CD4-positive, alpha-beta memory T cell (primary cell): ENCODE measurements around the gene CHST11. TPM values are rescaled to one million over a fixed set of nuclear protein-coding genes. Genes with fewer than 3 reads are reported as not detected.

Experiments used
- CTCF ChIA-PET: fragments of 350-600 bp; sonication (Branson Sonifier 250); formaldehyde crosslinking; loops from one replicate; lab custom pipeline; 2021; ENCODE audit warnings: inconsistent platforms; ENCODE audit not compliant: partially characterized antibody; lab: Charles Lee
- POLR2A ChIA-PET: fragments of 350-600 bp; sonication (Branson Sonifier 250); formaldehyde crosslinking; loops from one replicate; lab custom pipeline; 2021; ENCODE audit not compliant: partially characterized antibody; lab: Charles Lee
- DNase-seq, 5 donors: peaks; one replicate each; pipeline versions ENCODE4 v3.0.0 to v3.0.0-alpha.2; 2020 to 2022; ENCODE audit warnings: mixed read lengths in 1 of 5
- H3K27ac ChIP-seq: one replicate; pipeline ENCODE4 v1.7.0; 2013; ENCODE audit warnings: low read depth, low read length
- H3K27me3 ChIP-seq: 2 replicates; pipeline ENCODE4 v1.7.0; 2013; ENCODE audit warnings: mild to moderate bottlenecking, low read length, moderate library complexity; ENCODE audit not compliant: insufficient read depth
- H3K36me3 ChIP-seq: 2 replicates; pipeline ENCODE4 v1.7.0; 2013; ENCODE audit warnings: mild to moderate bottlenecking, low read length, moderate library complexity; ENCODE audit not compliant: insufficient read depth
- H3K4me1 ChIP-seq: 2 replicates; pipeline ENCODE4 v1.7.0; 2013; ENCODE audit warnings: mild to moderate bottlenecking, low read length, moderate library complexity; ENCODE audit not compliant: insufficient read depth
- H3K4me3 ChIP-seq, 2 donors: one replicate each; pipeline ENCODE4 v1.7.0; 2013; ENCODE audit warnings: low read length in 2 of 2, mild to moderate bottlenecking in 1 of 2
- H3K9me3 ChIP-seq, 2 donors: one replicate each; pipeline ENCODE4 v1.7.0; 2013; ENCODE audit warnings: low read length in 2 of 2, control low read depth in 1 of 2; ENCODE audit not compliant: control insufficient read depth in 1 of 2
- H3K27ac Mint-ChIP-seq, 7 donors: one replicate each; pipeline ENCODE4 v1.8.0; 2020 to 2021; ENCODE audit warnings: mixed read lengths in 7 of 7, mild to moderate bottlenecking in 6 of 7, inconsistent platforms in 3 of 7, moderate library complexity in 3 of 7
- H3K27me3 Mint-ChIP-seq, 2 donors: one replicate each; pipeline ENCODE4 v1.8.0; 2020 to 2021; ENCODE audit warnings: mixed read lengths in 2 of 2
- H3K36me3 Mint-ChIP-seq, 2 donors: one replicate each; pipeline ENCODE4 v1.8.0; 2020 to 2021; ENCODE audit warnings: mixed read lengths in 2 of 2, inconsistent platforms in 1 of 2, mild to moderate bottlenecking in 1 of 2
- H3K4me1 Mint-ChIP-seq, 4 donors: one replicate each; pipeline ENCODE4 v1.8.0; 2020 to 2021; ENCODE audit warnings: mixed read lengths in 4 of 4, mild to moderate bottlenecking in 1 of 4
- H3K4me3 Mint-ChIP-seq, 8 donors: one replicate each; pipeline ENCODE4 v1.8.0; 2020 to 2021; ENCODE audit warnings: mixed read lengths in 8 of 8, mild to moderate bottlenecking in 7 of 8, moderate library complexity in 6 of 8, inconsistent platforms in 3 of 8
- H3K9me3 Mint-ChIP-seq, 8 donors: one replicate each; pipeline ENCODE4 v1.8.0; 2020 to 2021; ENCODE audit warnings: mixed read lengths in 8 of 8, mild to moderate bottlenecking in 5 of 8, inconsistent platforms in 3 of 8, moderate library complexity in 1 of 8
- intact Hi-C: fragments of 100-400 bp; cut with micrococcal nuclease; formaldehyde crosslinking; loops from one replicate; pipeline ENCODE4 v1.15.1; 2023
- polyA plus RNA-seq, 2 donors: library from polyadenylated mRNA; unstranded; fragments of 300-500 nt; fragmentation: Illumina TruSeq; gene quantifications; one replicate each; pipeline ENCODE4 v1.2.3, GENCODE V29; 2021
- total RNA-seq, 2 experiments: library from RNA; stranded (reverse); gene quantifications; one replicate each; pipeline ENCODE4 v1.2.3, GENCODE V29; 2021

CHST11 gene
- total and polyA plus RNA-seq, 4 experiments from 2014 or later = 55.1 to 64.6 (median 59.8) TPM

DNA sequence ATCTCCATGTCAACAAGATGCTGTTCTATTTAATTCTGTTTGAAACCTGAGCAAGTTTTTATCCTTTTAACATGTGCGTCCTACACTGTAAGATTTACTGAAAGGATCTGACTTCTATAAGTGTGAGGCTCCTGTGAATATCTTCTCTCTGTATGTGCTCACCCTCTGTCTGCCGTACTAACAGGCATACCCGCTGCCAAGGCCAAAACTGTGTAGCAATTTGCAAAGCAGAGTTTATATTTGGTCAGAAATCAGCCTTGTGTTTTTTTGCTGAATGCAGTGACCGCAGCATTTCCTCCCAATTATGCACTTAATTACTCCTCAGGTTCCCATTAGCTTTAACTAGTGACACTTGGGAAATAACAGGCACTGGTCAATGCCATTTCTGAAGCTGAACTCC is 12.3 kb downstream of the CHST11 start:
- Mint-ChIP-seq H3K4me1 (peaks cover 78 to 99% (median 90%) of the 10 kb centered on the region in 4 donors), H3K27me3 (no peaks in the 10 kb centered on the region), H3K9me3 (peaks cover 0 to 4% (median 0%) of the 10 kb centered on the region in 8 donors), H3K36me3 (peaks cover 8 to 10% of the 10 kb centered on the region in 2 donors), H3K4me3 (peak overlapping the region in 3 of 8 donors; percentile 27 to 34 (median 27)), H3K27ac (peak overlapping the region in 4 of 7 donors; percentile 23 to 85 (median 48))
- DNase-seq = no peak
- H3K4me3 ChIP-seq = no peak overlapping the region
- H3K27me3 ChIP-seq = no peaks in the 10 kb centered on the region
- no peaks in the 10 kb centered on the region for H3K9me3 ChIP-seq
- ChIA-PET POLR2A (interaction anchor here (1.3 to 6.8 kb wide), 2 partner anchors 9 to 10 kb away, joined by 9 to 72 read pairs; partner anchors contain the start of gene CHST11), CTCF (no interaction called here)
- H3K4me1 ChIP-seq = peaks cover 99% of the 10 kb centered on the region
- intact Hi-C loops = loop anchor here (10.0 kb wide), 1 partner anchor 164 kb away; the partner anchor contains the start of gene EID3
- no peak overlapping the region for H3K27ac ChIP-seq
- no peaks in the 10 kb centered on the region for H3K36me3 ChIP-seq

DNA sequence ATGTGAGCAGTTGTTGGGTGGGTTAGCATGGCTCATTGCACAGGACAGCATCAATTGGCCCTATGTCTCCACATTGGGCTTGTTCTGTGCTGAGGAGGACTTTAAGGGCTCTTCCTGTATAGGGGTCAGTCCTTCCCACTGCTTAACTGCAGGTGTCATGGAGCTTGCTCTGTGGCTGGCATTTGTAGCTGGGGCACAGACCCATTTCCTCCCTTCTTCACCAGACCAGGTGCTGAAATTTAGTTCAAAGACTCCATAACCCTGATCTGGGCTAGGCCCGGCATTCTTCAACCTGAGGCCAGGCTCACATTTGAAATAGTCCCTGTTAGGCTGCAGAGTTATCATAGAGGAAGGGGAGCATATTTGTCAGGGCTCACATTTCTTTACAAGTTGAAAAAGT is 12.8 kb downstream of the CHST11 start:
- peaks cover 0 to 4% (median 0%) of the 10 kb centered on the region in 8 donors for H3K9me3 Mint-ChIP-seq
- H3K4me3 Mint-ChIP-seq = peak overlapping the region in 6 of 8 donors; percentile 27 to 57 (median 34)
- Histone ChIP-seq H3K4me3 (no peak overlapping the region), H3K36me3 (no peaks in the 10 kb centered on the region), H3K9me3 (no peaks in the 10 kb centered on the region), H3K4me1 (peaks cover 99% of the 10 kb centered on the region), H3K27me3 (no peaks in the 10 kb centered on the region), H3K27ac (no peak overlapping the region)
- ChIA-PET CTCF (no interaction called here), POLR2A (interaction anchor here (1.3 to 6.8 kb wide), 2 partner anchors 9 to 10 kb away, joined by 9 to 72 read pairs; partner anchors contain the start of gene CHST11)
- DNase-seq = no peak
- no peaks in the 10 kb centered on the region for H3K27me3 Mint-ChIP-seq
- intact Hi-C loops = loop anchor here (10.0 kb wide), 1 partner anchor 165 kb away; the partner anchor contains the start of gene EID3
- H3K4me1 Mint-ChIP-seq = peaks cover 81 to 99% (median 91%) of the 10 kb centered on the region in 4 donors
- peak overlapping the region in 6 of 7 donors; percentile 22 to 85 (median 54) for H3K27ac Mint-ChIP-seq
- H3K36me3 Mint-ChIP-seq = peaks cover 8 to 10% of the 10 kb centered on the region in 2 donors

DNA sequence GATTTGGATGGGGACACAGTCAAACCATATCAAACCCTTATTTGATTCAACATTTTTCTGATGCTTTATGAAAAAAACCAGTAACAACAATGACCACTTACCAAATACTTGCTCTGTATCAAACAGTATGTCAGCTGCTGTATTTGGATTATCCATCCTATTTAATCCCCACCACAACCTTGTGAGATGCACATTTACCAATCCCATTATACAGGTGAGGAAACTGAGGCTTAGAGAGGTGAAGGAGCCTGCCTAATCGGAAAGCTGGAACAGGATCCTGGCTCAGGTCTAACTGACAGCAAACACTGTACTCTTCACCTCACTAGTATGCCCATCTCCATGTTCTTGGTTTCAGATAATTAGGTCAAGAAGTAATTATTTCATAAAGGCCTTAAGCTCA is 13.8 kb downstream of the CHST11 start:
- peaks cover 98% of the 10 kb centered on the region for H3K4me1 ChIP-seq
- POLR2A ChIA-PET = interaction anchor here (1.1 to 6.8 kb wide), 2 partner anchors 11 to 24 kb away, joined by 3 to 72 read pairs; partner anchors contain the start of gene CHST11
- Mint-ChIP-seq H3K9me3 (peaks cover 0 to 4% (median 0%) of the 10 kb centered on the region in 8 donors), H3K27me3 (no peaks in the 10 kb centered on the region), H3K4me1 (peaks cover 77 to 98% (median 89%) of the 10 kb centered on the region in 4 donors), H3K27ac (peak overlapping the region in 5 of 7 donors; percentile 31 to 85 (median 43)), H3K36me3 (peaks cover 8 to 10% of the 10 kb centered on the region in 2 donors), H3K4me3 (peak overlapping the region in 1 of 8 donors; percentile 57)
- H3K9me3 ChIP-seq = no peaks in the 10 kb centered on the region
- no peaks in the 10 kb centered on the region for H3K27me3 ChIP-seq
- intact Hi-C loops = no loop called here
- no peaks in the 10 kb centered on the region for H3K36me3 ChIP-seq
- CTCF ChIA-PET = interaction anchor here (1.1 to 1.9 kb wide), 3 partner anchors 11 to 133 kb away, joined by 3 to 4 read pairs (median 3); no protein-coding TSS in a partner anchor
- H3K27ac ChIP-seq = no peak overlapping the region
- no peak overlapping the region for H3K4me3 ChIP-seq
- no peak for DNase-seq

DNA sequence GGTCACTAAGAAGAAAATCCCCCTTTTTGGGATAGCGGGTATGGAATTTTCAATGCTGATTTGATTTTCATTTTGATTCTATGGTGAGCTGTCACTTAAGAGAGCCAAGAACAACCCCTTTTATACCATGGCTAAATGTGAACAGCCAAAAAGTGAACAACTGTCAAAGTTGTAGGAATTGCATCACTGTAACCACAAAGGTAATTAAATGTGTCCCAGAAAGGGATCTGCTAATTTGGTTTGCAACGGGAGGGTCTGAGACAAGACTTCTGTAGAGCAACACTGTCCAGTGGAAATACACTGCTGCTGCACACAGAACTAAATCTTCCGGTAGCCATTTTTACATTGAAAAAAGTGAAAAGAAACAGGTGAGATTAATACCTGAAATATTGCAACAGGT is 14.6 kb downstream of the CHST11 start:
- Histone ChIP-seq H3K9me3 (no peaks in the 10 kb centered on the region), H3K27me3 (no peaks in the 10 kb centered on the region), H3K36me3 (no peaks in the 10 kb centered on the region), H3K27ac (no peak overlapping the region), H3K4me1 (peaks cover 91% of the 10 kb centered on the region), H3K4me3 (no peak overlapping the region)
- ChIA-PET CTCF (interaction anchor here (1.0 to 1.9 kb wide), 3 partner anchors 12 to 29 kb away, joined by 3 to 4 read pairs (median 3); no protein-coding TSS in a partner anchor), POLR2A (interaction anchor here (1.1 to 6.8 kb wide), 2 partner anchors 12 to 23 kb away, joined by 3 to 72 read pairs; partner anchors contain the start of gene CHST11)
- peak overlapping the region in 4 of 7 donors; percentile 10 to 70 (median 42) for H3K27ac Mint-ChIP-seq
- H3K4me3 Mint-ChIP-seq = peak overlapping the region in 1 of 8 donors; percentile 57
- peaks cover 74 to 91% (median 83%) of the 10 kb centered on the region in 4 donors for H3K4me1 Mint-ChIP-seq
- H3K9me3 Mint-ChIP-seq = peaks cover 0 to 4% (median 0%) of the 10 kb centered on the region in 8 donors
- intact Hi-C loops = no loop called here
- no peaks in the 10 kb centered on the region for H3K27me3 Mint-ChIP-seq
- DNase-seq = no peak
- H3K36me3 Mint-ChIP-seq = peaks cover 8 to 10% of the 10 kb centered on the region in 2 donors

DNA sequence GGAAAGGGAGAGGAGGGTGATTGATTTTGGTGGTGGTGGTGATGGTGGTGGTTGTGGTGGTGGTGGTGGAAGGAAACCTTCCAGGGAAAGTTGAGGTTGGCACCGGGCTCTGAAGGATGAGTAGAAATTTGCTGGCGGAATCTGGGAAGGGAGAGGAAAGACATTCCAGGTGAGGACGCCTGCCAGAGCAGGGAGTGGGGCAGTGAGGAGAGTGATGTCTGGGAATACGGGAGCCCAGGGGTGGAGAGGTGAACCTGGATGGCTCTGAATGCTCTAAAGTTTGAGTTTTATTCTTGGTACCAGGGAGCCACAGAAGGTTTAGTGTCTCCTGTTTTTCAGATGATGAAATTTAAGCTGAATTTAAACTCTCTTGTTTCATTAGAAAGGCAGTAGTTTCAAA is 16.0 kb downstream of the CHST11 start:
- POLR2A ChIA-PET = interaction anchor here (1.0 to 6.8 kb wide), 9 partner anchors 10 to 335 kb away, joined by 3 to 72 read pairs (median 5); partner anchors contain the start of genes CHST11 and NFYB
- Mint-ChIP-seq H3K4me3 (peak overlapping the region; percentile 45 to 88 (median 70)), H3K27me3 (no peaks in the 10 kb centered on the region), H3K4me1 (peaks cover 75 to 91% (median 83%) of the 10 kb centered on the region in 4 donors), H3K36me3 (peaks cover 8 to 10% of the 10 kb centered on the region in 2 donors), H3K9me3 (peaks cover 0 to 4% (median 0%) of the 10 kb centered on the region in 8 donors), H3K27ac (peak overlapping the region; percentile 72 to 91 (median 82))
- no peak overlapping the region for H3K27ac ChIP-seq
- H3K27me3 ChIP-seq = no peaks in the 10 kb centered on the region
- intact Hi-C loops = no loop called here
- DNase-seq = no peak
- CTCF ChIA-PET = interaction anchor here (0.8 to 2.8 kb wide), 5 partner anchors 8 to 91 kb away, joined by 3 to 23 read pairs (median 5); no protein-coding TSS in a partner anchor
- H3K4me1 ChIP-seq = peaks cover 91% of the 10 kb centered on the region
- no peaks in the 10 kb centered on the region for H3K9me3 ChIP-seq
- H3K4me3 ChIP-seq = no peak overlapping the region
- H3K36me3 ChIP-seq = no peaks in the 10 kb centered on the region

DNA sequence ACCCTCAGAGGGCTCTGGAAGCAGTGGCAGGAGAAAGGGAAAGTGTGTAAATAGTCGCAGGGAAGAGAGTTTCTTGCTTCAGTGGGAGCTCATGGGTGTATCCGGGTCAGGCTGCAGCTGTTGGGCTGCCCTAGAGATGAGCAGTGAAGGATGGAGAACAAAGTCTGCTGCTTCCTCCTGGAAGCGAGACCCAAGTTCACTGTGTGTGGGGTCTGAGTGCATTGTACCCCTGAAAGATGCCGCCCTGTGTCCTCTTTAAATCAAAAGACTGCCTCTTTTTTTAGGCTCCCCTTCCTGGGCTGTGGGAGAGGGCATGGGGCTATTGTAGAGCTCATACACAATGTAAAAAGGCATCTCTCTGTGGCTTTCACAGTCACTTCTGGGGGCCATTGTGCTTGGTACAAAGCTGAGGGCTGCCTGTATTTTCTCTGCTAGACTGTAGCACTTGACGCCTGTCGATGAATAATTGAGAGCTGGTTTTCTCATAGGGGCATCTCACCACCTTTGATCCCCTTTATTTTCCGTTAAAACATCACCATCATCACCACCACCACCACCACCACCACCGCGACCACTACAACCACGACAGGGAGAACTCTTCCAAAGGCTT is 16.7 kb downstream of the CHST11 start:
- Mint-ChIP-seq H3K9me3 (peaks cover 0 to 4% (median 0%) of the 10 kb centered on the region in 8 donors), H3K4me1 (peaks cover 75 to 91% (median 83%) of the 10 kb centered on the region in 4 donors), H3K27me3 (no peaks in the 10 kb centered on the region), H3K36me3 (peaks cover 10% of the 10 kb centered on the region in 2 donors), H3K27ac (peak overlapping the region; percentile 72 to 91 (median 83)), H3K4me3 (peak overlapping the region; percentile 7 to 88 (median 74))
- ChIA-PET POLR2A (interaction anchor here (0.7 to 6.8 kb wide), 12 partner anchors 9 to 336 kb away, joined by 3 to 72 read pairs (median 5); partner anchors contain the start of genes CHST11 and NFYB), CTCF (interaction anchor here (0.8 to 2.8 kb wide), 5 partner anchors 9 to 92 kb away, joined by 3 to 23 read pairs (median 5); no protein-coding TSS in a partner anchor)
- no peak for DNase-seq
- Histone ChIP-seq H3K27me3 (no peaks in the 10 kb centered on the region), H3K27ac (no peak overlapping the region), H3K36me3 (no peaks in the 10 kb centered on the region), H3K4me3 (no peak overlapping the region), H3K9me3 (no peaks in the 10 kb centered on the region), H3K4me1 (peaks cover 88% of the 10 kb centered on the region)
- intact Hi-C loops = no loop called here
